Smooth muscle cell (in vitro differentiated cells): Measurements from ENCODE around the gene EYA4. TPM values are rescaled to one million over a fixed set of nuclear protein-coding genes. Genes with fewer than 3 reads are reported as not detected.

ENCODE experiments used
- DNase-seq: peaks from one replicate; lab custom pipeline; 2025; ENCODE audit not compliant: unreplicated experiment; lab: John Stamatoyannopoulos, UW
- H2AFZ ChIP-seq: fragments of 200-600 bp; sonication (generic); 2 replicates; pipeline ENCODE4 v1.6.0; 2016; ENCODE audit warnings: antibody characterized with exemption, low read depth, mild to moderate bottlenecking
- H3F3A ChIP-seq: fragments of 200-600 bp; sonication (generic); 2 replicates; pipeline ENCODE4 v1.6.0; 2017; ENCODE audit warnings: antibody characterized with exemption, low read depth
- H3K27ac ChIP-seq: fragments of 200-600 bp; sonication (generic); 2 replicates; pipeline ENCODE4 v1.5.1; 2016; ENCODE audit warnings: low read depth, mild to moderate bottlenecking
- H3K27me3 ChIP-seq: fragments of 200-600 bp; sonication (generic); 2 replicates; pipeline ENCODE4 v1.6.1; 2016; ENCODE audit warnings: low read depth, mild to moderate bottlenecking
- H3K36me3 ChIP-seq: fragments of 200-600 bp; sonication (generic); 2 replicates; pipeline ENCODE4 v1.5.1; 2016; ENCODE audit warnings: low read depth
- H3K4me1 ChIP-seq: fragments of 200-600 bp; sonication (generic); 2 replicates; pipeline ENCODE4 v1.5.1; 2016; ENCODE audit warnings: low read depth
- H3K4me2 ChIP-seq: fragments of 200-600 bp; sonication (generic); 2 replicates; pipeline ENCODE4 v1.6.0; 2016; ENCODE audit warnings: mild to moderate bottlenecking
- H3K4me3 ChIP-seq: fragments of 200-600 bp; sonication (generic); 2 replicates; pipeline ENCODE4 v1.5.1; 2016; ENCODE audit warnings: mild to moderate bottlenecking
- H3K79me2 ChIP-seq: fragments of 200-600 bp; sonication (generic); 2 replicates; pipeline ENCODE4 v1.6.0; 2016; ENCODE audit warnings: low read depth, mild to moderate bottlenecking
- H3K9ac ChIP-seq: fragments of 200-600 bp; sonication (generic); 2 replicates; pipeline ENCODE4 v1.6.0; 2016; ENCODE audit warnings: low read depth
- H3K9me3 ChIP-seq: fragments of 200-600 bp; sonication (generic); replicated peaks from 2 replicates; pipeline ENCODE4 v1.5.1; 2016; ENCODE audit warnings: low read depth
- H4K20me1 ChIP-seq: fragments of 200-600 bp; sonication (generic); 2 replicates; pipeline ENCODE4 v1.6.0; 2016; ENCODE audit warnings: low read depth
- CTCF ChIP-seq: fragments of 200-600 bp; sonication (generic); IDR thresholded peaks from 2 replicates; pipeline ENCODE4 v1.5.1; 2017; ENCODE audit warnings: borderline replicate concordance, mild to moderate bottlenecking, antibody characterized with exemption; ENCODE audit not compliant: insufficient read depth, poor library complexity, severe bottlenecking
- WGBS: methylation state at CpG from one replicate; pipeline ENCODE4 v1.1.7; 2016; ENCODE audit warnings: low lambda C conversion rate; 5-methylcytosine and 5-hydroxymethylcytosine counted together
- polyA plus RNA-seq: library from polyadenylated mRNA; unstranded; fragments of >200 nt; fragmentation: Nextera tagmentation; extraction: Ambion mirVana; gene quantifications from 2 replicates; pipeline ENCODE4 v1.2.1, GENCODE V29; 2016
- total RNA-seq: library from RNA; depleted of rRNA; stranded (reverse); fragments of >200 nt; gene quantifications from 2 replicates; pipeline ENCODE4 v1.2.3, GENCODE V29; 2014

The EYA4 gene
- total and polyA plus RNA-seq, 2 experiments from 2014 or later, result 1.3 TPM; not detected in 1

GRCh38 chr6:133377219-133377618 lies 136.1 kb downstream of the EYA4 start:
- WGBS, result 88% methylated on average over 6 of the region's 6 CpGs
- Histone ChIP-seq H3K9ac (no peak overlapping the region), H3K36me3 (no peaks in the 10 kb centered on the region), H3K4me1 (no peaks in the 10 kb centered on the region), H2AFZ (no peak overlapping the region), H3K9me3 (no peaks in the 10 kb centered on the region), H3K79me2 (no peaks in the 10 kb centered on the region), H3K4me3 (no peak overlapping the region), H4K20me1 (no peaks in the 10 kb centered on the region), H3K4me2 (no peak overlapping the region), H3K27me3 (peaks cover 16% of the 10 kb centered on the region), H3K27ac (no peak overlapping the region), H3F3A (no peaks in the 10 kb centered on the region)
- TF ChIP-seq CTCF, result no peak
- DNase-seq, result no peak

- Histone ChIP-seq H3K79me2 (no peaks in the 10 kb centered on the region), H3F3A (no peaks in the 10 kb centered on the region), H3K4me1 (no peaks in the 10 kb centered on the region), H3K36me3 (no peaks in the 10 kb centered on the region), H3K9ac (no peak overlapping the region), H4K20me1 (no peaks in the 10 kb centered on the region), H3K4me3 (no peak overlapping the region), H3K9me3 (no peaks in the 10 kb centered on the region), H3K27ac (no peak overlapping the region), H3K4me2 (no peak overlapping the region), H2AFZ (no peak overlapping the region), H3K27me3 (peaks cover 15% of the 10 kb centered on the region)
- TF ChIP-seq CTCF, result no peak
- WGBS, result 90% methylated on average over 1 of the region's 1 CpG
- no peak for DNase-seq
Measured at GRCh38 chr6:133380047-133380446, 138.9 kb downstream of the EYA4 start.

- 73% methylated on average over 1 of the region's 3 CpGs for WGBS
- no peak overlapping the region for H3K9ac ChIP-seq
- no peak overlapping the region for H3K27ac ChIP-seq
- peaks cover 15% of the 10 kb centered on the region for H3K27me3 ChIP-seq
- no peaks in the 10 kb centered on the region for H3K36me3 ChIP-seq
- H3K4me3 ChIP-seq, result no peak overlapping the region
- no peaks in the 10 kb centered on the region for H3K9me3 ChIP-seq
- H4K20me1 ChIP-seq, result no peaks in the 10 kb centered on the region
- H2AFZ ChIP-seq, result no peak overlapping the region
- no peaks in the 10 kb centered on the region for H3K4me1 ChIP-seq
- no peak overlapping the region for H3K4me2 ChIP-seq
- H3F3A ChIP-seq, result no peaks in the 10 kb centered on the region
- no peak for DNase-seq
- no peaks in the 10 kb centered on the region for H3K79me2 ChIP-seq
- no peak for TF ChIP-seq CTCF
Measured at GRCh38 chr6:133380723-133381122, 139.6 kb downstream of the EYA4 start.

GRCh38 chr6:133388731-133389130 lies 147.6 kb downstream of the EYA4 start:
- no peaks in the 10 kb centered on the region for H3F3A ChIP-seq
- TF ChIP-seq CTCF, result no peak
- H3K4me2 ChIP-seq, result no peak overlapping the region
- H3K4me1 ChIP-seq, result peaks cover 12% of the 10 kb centered on the region
- no peak overlapping the region for H3K9ac ChIP-seq
- WGBS, result 84% methylated on average over 6 of the region's 6 CpGs
- no peak overlapping the region for H3K4me3 ChIP-seq
- no peak overlapping the region for H3K27ac ChIP-seq
- no peaks in the 10 kb centered on the region for H3K79me2 ChIP-seq
- no peaks in the 10 kb centered on the region for H3K36me3 ChIP-seq
- no peaks in the 10 kb centered on the region for H3K27me3 ChIP-seq
- no peak overlapping the region for H2AFZ ChIP-seq
- no peaks in the 10 kb centered on the region for H4K20me1 ChIP-seq
- DNase-seq, result no peak
- H3K9me3 ChIP-seq, result no peaks in the 10 kb centered on the region
